HL-60/S4 treated with phorbol 12-myristate 13-acetate at 8.2 ng/mL for 4 days and 3 days (cell line): ENCODE data around the gene EPDR1.

ENCODE experiments used
- in situ Hi-C: fragments of 300-500 bp; cut with MboI; formaldehyde crosslinking; loops from 2 replicates; pipeline ENCODE4 v1.15.0; 2022; ENCODE audit warnings: low sequenced_read_pairs

Gene EPDR1

GRCh38 chr7:37971491-37971890 lies 51.1 kb downstream of the EPDR1 start:
- in situ Hi-C loops: no loop called here

- in situ Hi-C loops: no loop called here
Observed at GRCh38 chr7:37973915-37974314, 53.5 kb downstream of the EPDR1 start.

DNA sequence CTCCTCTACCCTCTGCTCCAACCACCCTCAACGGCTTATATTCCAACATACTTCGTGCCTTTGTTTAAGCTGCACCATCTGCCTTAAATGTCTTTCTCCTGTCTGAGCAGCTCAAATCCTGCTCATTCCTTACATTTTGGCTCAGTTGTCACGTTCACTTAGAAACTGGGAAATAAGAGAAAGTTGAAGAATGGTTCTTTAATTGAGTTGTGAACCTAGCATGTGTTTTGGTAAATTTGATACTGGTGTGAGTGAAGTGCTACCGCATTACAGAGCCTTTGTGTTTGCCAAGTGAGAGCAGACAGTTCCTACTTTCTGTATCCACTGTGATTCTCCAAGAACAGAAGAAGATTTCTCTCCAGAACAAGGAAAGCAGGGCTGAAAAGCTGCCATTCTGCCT lies 54.3 kb downstream of the EPDR1 start:
- in situ Hi-C loops: no loop called here

- in situ Hi-C loops: no loop called here
Observed at GRCh38 chr7:37977243-37977642, 56.8 kb downstream of the EPDR1 start.

- in situ Hi-C loops: no loop called here
Observed at GRCh38 chr7:37981664-37982063, 61.2 kb downstream of the EPDR1 start.

DNA sequence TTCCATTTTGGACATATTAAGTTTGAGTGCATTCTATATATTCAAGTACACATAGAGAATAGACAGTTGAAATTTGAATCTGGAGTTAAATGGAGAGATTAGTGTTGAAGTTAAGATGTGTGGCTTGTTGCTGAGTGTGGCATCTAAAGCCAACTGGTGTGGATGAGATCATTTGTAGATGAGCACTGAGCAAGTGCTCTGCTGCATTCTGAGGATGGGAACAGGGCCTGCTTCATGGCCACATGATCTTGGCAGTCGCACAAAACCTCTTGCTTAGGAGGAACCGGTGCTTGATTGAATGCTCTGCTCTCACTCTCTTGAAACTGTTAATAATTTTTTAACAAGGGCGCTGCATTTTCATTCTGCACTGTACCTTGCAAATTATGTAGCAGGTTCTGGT lies 62.0 kb downstream of the EPDR1 start:
- in situ Hi-C loops: no loop called here

- in situ Hi-C loops: no loop called here
Observed at GRCh38 chr7:37984750-37985390, 64.4 kb downstream of the EPDR1 start.

GRCh38 chr7:37986908-37987330 lies 66.5 kb downstream of the EPDR1 start:
- in situ Hi-C loops: no loop called here

- in situ Hi-C loops: no loop called here
Observed at GRCh38 chr7:37987732-37988131, 67.3 kb downstream of the EPDR1 start.

GRCh38 chr7:37988721-37989650 lies 68.5 kb downstream of the EPDR1 start:
- in situ Hi-C loops: no loop called here

GRCh38 chr7:37990337-37990736 lies 69.9 kb downstream of the EPDR1 start:
- in situ Hi-C loops: no loop called here

DNA sequence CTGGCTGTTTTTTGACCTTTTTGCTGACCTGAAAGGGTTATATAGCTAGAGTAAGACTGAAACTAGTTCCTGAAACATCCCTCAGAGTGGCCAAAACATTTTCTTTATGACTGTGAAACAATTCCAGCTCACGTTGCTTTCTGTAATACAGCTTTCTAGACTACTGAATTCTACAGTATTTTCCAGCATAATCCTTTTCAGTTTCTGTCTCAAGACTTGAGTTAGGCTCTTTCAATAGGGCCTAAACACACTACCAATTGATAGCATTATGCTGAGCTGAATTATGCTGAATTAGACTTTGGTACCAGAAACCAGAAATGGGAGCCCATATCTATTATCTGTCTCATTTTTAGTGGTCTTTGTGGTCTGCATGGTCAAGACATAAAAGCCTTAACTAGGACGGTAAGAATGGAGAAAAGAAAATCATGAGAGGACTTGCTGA lies 72.6 kb downstream of the EPDR1 start:
- in situ Hi-C loops: no loop called here

GRCh38 chr7:37999673-38000072 lies 79.2 kb downstream of the EPDR1 start:
- in situ Hi-C loops: no loop called here

DNA sequence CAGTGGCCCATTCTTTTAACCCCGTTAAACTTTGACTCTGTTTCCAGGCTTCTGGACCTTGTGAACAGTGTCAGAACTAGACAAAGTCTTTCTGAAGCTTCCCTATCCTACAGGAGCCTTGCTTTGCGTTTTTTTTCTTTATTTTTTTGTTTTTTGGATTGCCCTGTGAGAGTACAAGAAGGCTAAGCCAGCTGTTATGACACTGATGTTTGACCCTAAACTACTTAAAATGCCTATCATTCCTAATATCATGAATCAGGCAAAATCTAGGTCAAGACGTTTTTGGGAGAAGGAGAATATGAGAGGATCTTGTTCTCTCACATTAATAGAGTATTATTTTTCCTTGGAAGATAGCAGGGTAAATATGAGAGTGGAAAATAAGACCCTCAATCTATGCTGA lies 79.8 kb downstream of the EPDR1 start:
- in situ Hi-C loops: no loop called here
